WTC11 (cell line): Measurements from ENCODE around the gene IGSF11. TPM values are rescaled to one million over a fixed set of nuclear protein-coding genes. Genes with fewer than 3 reads are reported as not detected.

Source experiments
- ATAC-seq: fragments of 200-7000 bp; cut with Tn5 transposase; 2 replicates; pipeline ENCODE4 v1.10.0; 2021; ENCODE audit warnings: mild to moderate bottlenecking, moderate library complexity
- CTCF ChIA-PET: fragments of 300-600 bp; sonication (Branson Sonifier 250); formaldehyde crosslinking; loops from one replicate; lab custom pipeline; 2021; ENCODE audit warnings: antibody characterized with exemption; lab: Charles Lee
- POLR2A ChIA-PET: fragments of 350-600 bp; sonication (Branson Sonifier 250); formaldehyde crosslinking; loops from one replicate; lab custom pipeline; 2021; ENCODE audit warnings: antibody characterized with exemption; lab: Charles Lee
- DNase-seq: peaks from one replicate; pipeline ENCODE4 v3.0.0; 2021; ENCODE audit warnings: low spot score
- H3K27ac Mint-ChIP-seq: 2 replicates; pipeline ENCODE4 v1.8.0; 2021; ENCODE audit warnings: mixed read lengths
- H3K27me3 Mint-ChIP-seq: 2 replicates; pipeline ENCODE4 v1.8.0; 2021; ENCODE audit warnings: low read depth, mild to moderate bottlenecking, moderate library complexity, mixed read lengths
- H3K36me3 Mint-ChIP-seq: 2 replicates; pipeline ENCODE4 v1.8.0; 2021; ENCODE audit warnings: mixed read lengths
- H3K4me1 Mint-ChIP-seq: 2 replicates; pipeline ENCODE4 v1.8.0; 2022; ENCODE audit warnings: mixed read lengths
- H3K4me3 Mint-ChIP-seq: 2 replicates; pipeline ENCODE4 v1.8.0; 2021; ENCODE audit warnings: mild to moderate bottlenecking, moderate library complexity, mixed read lengths
- H3K9me3 Mint-ChIP-seq: 2 replicates; pipeline ENCODE4 v1.8.0; 2021; ENCODE audit warnings: mixed read lengths
- CBFB ChIP-seq: sonication (generic); formaldehyde crosslinking; IDR thresholded peaks from 2 replicates; pipeline ENCODE4 v1.8.1; 2022; ENCODE audit warnings: mild to moderate bottlenecking, low read depth, missing genetic modification reagents
- FOXJ3 ChIP-seq: sonication (generic); formaldehyde crosslinking; IDR thresholded peaks from 2 replicates; pipeline ENCODE4 v1.9.0; 2021; ENCODE audit warnings: missing genetic modification reagents, mild to moderate bottlenecking, borderline replicate concordance
- GABPB1 ChIP-seq: sonication (generic); formaldehyde crosslinking; IDR thresholded peaks from 2 replicates; pipeline ENCODE4 v1.8.1; 2023; ENCODE audit warnings: mild to moderate bottlenecking, missing genetic modification reagents
- HMGA2 ChIP-seq: fragments of 250-450 bp; sonication (Bioruptor Pico); IDR thresholded peaks from 2 replicates; pipeline ENCODE4 v1.4.0; 2021; ENCODE audit warnings: mild to moderate bottlenecking, moderate library complexity
- JUN ChIP-seq: sonication (generic); formaldehyde crosslinking; IDR thresholded peaks from 2 replicates; pipeline ENCODE4 v1.8.0; 2023; ENCODE audit warnings: mild to moderate bottlenecking, missing genetic modification reagents
- NFE2L1 ChIP-seq: sonication (generic); formaldehyde crosslinking; IDR thresholded peaks from 2 replicates; pipeline ENCODE4 v1.8.1; 2023; ENCODE audit warnings: missing genetic modification reagents
- NR1H2 ChIP-seq: sonication (generic); formaldehyde crosslinking; IDR thresholded peaks from 2 replicates; pipeline ENCODE4 v1.9.0; 2021; ENCODE audit warnings: mild to moderate bottlenecking, moderate library complexity, missing genetic modification reagents
- NR2C2 ChIP-seq: sonication (generic); formaldehyde crosslinking; IDR thresholded peaks from 2 replicates; pipeline ENCODE4 v1.8.0; 2022; ENCODE audit warnings: mild to moderate bottlenecking, missing genetic modification reagents
- OVOL2 ChIP-seq: fragments of 250-450 bp; sonication (Bioruptor Pico); IDR thresholded peaks from 2 replicates; pipeline ENCODE4 v1.9.0; 2021; ENCODE audit warnings: mild to moderate bottlenecking, borderline replicate concordance
- SMAD4 ChIP-seq: sonication (generic); formaldehyde crosslinking; IDR thresholded peaks from 2 replicates; pipeline ENCODE4 v1.8.0; 2022; ENCODE audit warnings: mild to moderate bottlenecking, missing genetic modification reagents
- ZNF138 ChIP-seq: sonication (generic); formaldehyde crosslinking; conservative IDR thresholded peaks from 2 replicates; pipeline ENCODE4 v1.8.1; 2022; ENCODE audit warnings: mild to moderate bottlenecking, moderate library complexity, missing genetic modification reagents
- ZNF423 ChIP-seq: fragments of 250-450 bp; sonication (Bioruptor Pico); IDR thresholded peaks from 2 replicates; pipeline ENCODE4 v2.1.2; 2022; ENCODE audit warnings: mild to moderate bottlenecking, moderate library complexity
- total RNA-seq: library from RNA; stranded (reverse); gene quantifications from 3 replicates; pipeline ENCODE4 v1.2.3, GENCODE V29; 2021
- TF ChIP-seq, protein P1 (sequence below): fragments of 250-450 bp; sonication (Bioruptor Pico); IDR thresholded peaks from 2 replicates; pipeline ENCODE4 v1.8.0; 2021; ENCODE audit warnings: mild to moderate bottlenecking
- TF ChIP-seq, protein P2 (sequence below): sonication (generic); formaldehyde crosslinking; conservative IDR thresholded peaks from 2 replicates; pipeline ENCODE4 v1.8.1; 2022; ENCODE audit warnings: mild to moderate bottlenecking, missing genetic modification reagents
- TF ChIP-seq, protein P3 (sequence below): sonication (generic); formaldehyde crosslinking; IDR thresholded peaks from 2 replicates; pipeline ENCODE4 v1.8.1; 2022; ENCODE audit warnings: low read depth, mild to moderate bottlenecking, moderate library complexity, missing genetic modification reagents, borderline replicate concordance
- TF ChIP-seq, protein P4 (sequence below): sonication (generic); formaldehyde crosslinking; IDR thresholded peaks from 2 replicates; pipeline ENCODE4 v1.8.1; 2022; ENCODE audit warnings: mild to moderate bottlenecking, moderate library complexity, missing genetic modification reagents
- TF ChIP-seq, protein P5 (sequence below): sonication (generic); formaldehyde crosslinking; IDR thresholded peaks from 2 replicates; pipeline ENCODE4 v1.8.1; 2023; ENCODE audit warnings: mild to moderate bottlenecking, missing genetic modification reagents, moderate library complexity
- TF ChIP-seq, protein P6 (sequence below): fragments of 250-450 bp; sonication (Bioruptor Pico); IDR thresholded peaks from 2 replicates; pipeline ENCODE4 v1.9.0; 2021; ENCODE audit warnings: mild to moderate bottlenecking
- TF ChIP-seq, protein P7 (sequence below): sonication (generic); formaldehyde crosslinking; IDR thresholded peaks from 2 replicates; pipeline ENCODE4 v1.8.1; 2023; ENCODE audit warnings: mild to moderate bottlenecking, missing genetic modification reagents, moderate library complexity
- TF ChIP-seq, protein P8 (sequence below): sonication (generic); formaldehyde crosslinking; IDR thresholded peaks from 2 replicates; pipeline ENCODE4 v1.8.0; 2022; ENCODE audit warnings: missing genetic modification reagents
- TF ChIP-seq, protein P9 (sequence below): sonication (generic); formaldehyde crosslinking; IDR thresholded peaks from 2 replicates; pipeline ENCODE4 v1.8.0; 2023; ENCODE audit warnings: missing genetic modification reagents

IGSF11 gene
- total RNA-seq, 1 experiment from 2014 or later: 1.6 TPM

DNA sequence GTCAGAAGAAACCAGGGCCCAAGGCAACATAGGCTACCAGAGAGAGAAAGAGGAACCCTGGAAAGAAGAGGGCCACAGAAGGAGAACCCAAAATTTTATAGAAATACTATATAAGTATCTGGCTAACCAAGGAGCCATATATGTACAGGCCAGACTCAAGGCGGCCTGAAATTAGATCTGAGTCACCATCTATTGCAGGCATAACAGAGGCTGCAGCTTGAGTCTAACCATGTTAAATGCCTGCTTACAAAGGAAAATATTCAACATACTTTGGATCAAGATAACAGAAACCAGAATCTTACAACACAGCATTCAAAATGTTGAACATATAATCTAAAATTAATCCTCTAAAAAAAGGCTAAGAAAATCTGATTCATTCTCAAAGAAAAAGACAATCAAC lies 23.1 kb downstream of the IGSF11 start (continued):
- TF ChIP-seq FOXJ3 (CRISPR knock-in tag) (no peak), NR1H2 (CRISPR knock-in tag) (no peak)

DNA sequence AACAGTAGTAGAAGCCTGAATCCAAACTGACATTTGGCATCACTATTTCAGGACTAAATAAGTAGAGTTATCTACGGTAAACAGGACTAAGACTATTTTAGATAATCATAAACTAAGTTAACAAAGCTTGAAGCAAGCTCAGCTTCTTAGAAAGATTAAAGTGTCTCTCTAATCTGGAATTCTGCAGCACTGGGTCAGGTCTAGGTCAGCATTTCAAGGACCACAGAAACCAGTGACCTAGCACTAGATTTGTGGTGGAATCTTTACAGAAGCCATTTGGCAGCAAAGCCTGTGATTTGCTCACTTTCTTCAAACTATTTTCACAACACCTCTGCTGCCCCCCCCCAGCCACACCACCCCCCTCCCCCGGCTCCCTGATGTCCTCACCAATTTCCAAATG lies 37.5 kb downstream of the IGSF11 start:
- Mint-ChIP-seq H3K36me3 (no peaks in the 10 kb centered on the region), H3K4me1 (peaks cover 12% of the 10 kb centered on the region), H3K9me3 (no peaks in the 10 kb centered on the region), H3K27ac (no peak overlapping the region), H3K27me3 (no peaks in the 10 kb centered on the region), H3K4me3 (no peak overlapping the region)
- CTCF ChIA-PET: no interaction called here
- POLR2A ChIA-PET: no interaction called here
- ATAC-seq: no peak
- TF ChIP-seq, protein P1, sequence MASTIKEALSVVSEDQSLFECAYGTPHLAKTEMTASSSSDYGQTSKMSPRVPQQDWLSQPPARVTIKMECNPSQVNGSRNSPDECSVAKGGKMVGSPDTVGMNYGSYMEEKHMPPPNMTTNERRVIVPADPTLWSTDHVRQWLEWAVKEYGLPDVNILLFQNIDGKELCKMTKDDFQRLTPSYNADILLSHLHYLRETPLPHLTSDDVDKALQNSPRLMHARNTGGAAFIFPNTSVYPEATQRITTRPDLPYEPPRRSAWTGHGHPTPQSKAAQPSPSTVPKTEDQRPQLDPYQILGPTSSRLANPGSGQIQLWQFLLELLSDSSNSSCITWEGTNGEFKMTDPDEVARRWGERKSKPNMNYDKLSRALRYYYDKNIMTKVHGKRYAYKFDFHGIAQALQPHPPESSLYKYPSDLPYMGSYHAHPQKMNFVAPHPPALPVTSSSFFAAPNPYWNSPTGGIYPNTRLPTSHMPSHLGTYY (CRISPR knock-in tag): no peak
- no peak for DNase-seq

DNA sequence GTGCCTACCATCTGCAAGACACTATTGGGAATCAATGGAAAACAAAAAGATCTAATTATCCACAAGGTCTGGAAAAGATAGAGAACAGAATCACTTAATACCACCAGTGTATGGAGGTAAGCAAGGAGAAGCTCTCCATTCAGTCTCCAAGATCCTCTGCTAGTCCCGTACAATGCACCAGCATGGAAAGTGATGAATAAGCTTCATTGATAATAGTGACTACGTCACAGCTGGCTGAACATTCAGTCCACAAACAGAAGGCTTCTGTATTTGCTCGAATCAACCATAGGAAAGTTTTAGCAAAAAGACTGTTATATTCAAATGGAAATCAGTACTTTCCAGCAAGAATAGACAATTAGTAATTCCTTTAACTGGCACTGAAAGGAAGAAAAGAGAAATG lies 42.9 kb downstream of the IGSF11 start:
- DNase-seq (no peak), ATAC-seq (no peak)

More for the DNA sequence above, 42.9 kb downstream of the IGSF11 start:
- Mint-ChIP-seq H3K4me3 (no peak overlapping the region), H3K9me3 (no peaks in the 10 kb centered on the region), H3K36me3 (no peaks in the 10 kb centered on the region), H3K27ac (no peak overlapping the region), H3K27me3 (no peaks in the 10 kb centered on the region; the same call in 1 of the 2 replicates), H3K4me1 (peaks cover 56% of the 10 kb centered on the region)
- CTCF ChIA-PET: no interaction called here
- POLR2A ChIA-PET: no interaction called here
- TF ChIP-seq, protein P2, sequence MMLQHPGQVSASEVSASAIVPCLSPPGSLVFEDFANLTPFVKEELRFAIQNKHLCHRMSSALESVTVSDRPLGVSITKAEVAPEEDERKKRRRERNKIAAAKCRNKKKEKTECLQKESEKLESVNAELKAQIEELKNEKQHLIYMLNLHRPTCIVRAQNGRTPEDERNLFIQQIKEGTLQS: no peak
- TF ChIP-seq OVOL2 (CRISPR knock-in tag): no peak
- TF ChIP-seq, protein P3, sequence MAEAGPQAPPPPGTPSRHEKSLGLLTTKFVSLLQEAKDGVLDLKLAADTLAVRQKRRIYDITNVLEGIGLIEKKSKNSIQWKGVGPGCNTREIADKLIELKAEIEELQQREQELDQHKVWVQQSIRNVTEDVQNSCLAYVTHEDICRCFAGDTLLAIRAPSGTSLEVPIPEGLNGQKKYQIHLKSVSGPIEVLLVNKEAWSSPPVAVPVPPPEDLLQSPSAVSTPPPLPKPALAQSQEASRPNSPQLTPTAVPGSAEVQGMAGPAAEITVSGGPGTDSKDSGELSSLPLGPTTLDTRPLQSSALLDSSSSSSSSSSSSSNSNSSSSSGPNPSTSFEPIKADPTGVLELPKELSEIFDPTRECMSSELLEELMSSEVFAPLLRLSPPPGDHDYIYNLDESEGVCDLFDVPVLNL: no peak
- TF ChIP-seq, protein P4, sequence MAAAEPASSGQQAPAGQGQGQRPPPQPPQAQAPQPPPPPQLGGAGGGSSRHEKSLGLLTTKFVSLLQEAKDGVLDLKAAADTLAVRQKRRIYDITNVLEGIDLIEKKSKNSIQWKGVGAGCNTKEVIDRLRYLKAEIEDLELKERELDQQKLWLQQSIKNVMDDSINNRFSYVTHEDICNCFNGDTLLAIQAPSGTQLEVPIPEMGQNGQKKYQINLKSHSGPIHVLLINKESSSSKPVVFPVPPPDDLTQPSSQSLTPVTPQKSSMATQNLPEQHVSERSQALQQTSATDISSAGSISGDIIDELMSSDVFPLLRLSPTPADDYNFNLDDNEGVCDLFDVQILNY (CRISPR knock-in tag): no peak
- TF ChIP-seq, protein P5, sequence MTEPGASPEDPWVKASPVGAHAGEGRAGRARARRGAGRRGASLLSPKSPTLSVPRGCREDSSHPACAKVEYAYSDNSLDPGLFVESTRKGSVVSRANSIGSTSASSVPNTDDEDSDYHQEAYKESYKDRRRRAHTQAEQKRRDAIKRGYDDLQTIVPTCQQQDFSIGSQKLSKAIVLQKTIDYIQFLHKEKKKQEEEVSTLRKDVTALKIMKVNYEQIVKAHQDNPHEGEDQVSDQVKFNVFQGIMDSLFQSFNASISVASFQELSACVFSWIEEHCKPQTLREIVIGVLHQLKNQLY (CRISPR knock-in tag): no peak
- TF ChIP-seq, protein P6, sequence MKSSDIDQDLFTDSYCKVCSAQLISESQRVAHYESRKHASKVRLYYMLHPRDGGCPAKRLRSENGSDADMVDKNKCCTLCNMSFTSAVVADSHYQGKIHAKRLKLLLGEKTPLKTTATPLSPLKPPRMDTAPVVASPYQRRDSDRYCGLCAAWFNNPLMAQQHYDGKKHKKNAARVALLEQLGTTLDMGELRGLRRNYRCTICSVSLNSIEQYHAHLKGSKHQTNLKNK (CRISPR knock-in tag): no peak
- no peak for TF ChIP-seq GABPB1
- TF ChIP-seq, protein P7, sequence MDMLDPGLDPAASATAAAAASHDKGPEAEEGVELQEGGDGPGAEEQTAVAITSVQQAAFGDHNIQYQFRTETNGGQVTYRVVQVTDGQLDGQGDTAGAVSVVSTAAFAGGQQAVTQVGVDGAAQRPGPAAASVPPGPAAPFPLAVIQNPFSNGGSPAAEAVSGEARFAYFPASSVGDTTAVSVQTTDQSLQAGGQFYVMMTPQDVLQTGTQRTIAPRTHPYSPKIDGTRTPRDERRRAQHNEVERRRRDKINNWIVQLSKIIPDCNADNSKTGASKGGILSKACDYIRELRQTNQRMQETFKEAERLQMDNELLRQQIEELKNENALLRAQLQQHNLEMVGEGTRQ (CRISPR knock-in tag): no peak
- TF ChIP-seq ZNF138: no peak
- no peak for TF ChIP-seq SMAD4 (CRISPR knock-in tag)
- TF ChIP-seq, protein P1 (CRISPR knock-in tag): no peak
- TF ChIP-seq HMGA2 (CRISPR knock-in tag): no peak
- no peak for TF ChIP-seq CBFB (CRISPR knock-in tag)
- no peak for TF ChIP-seq NR2C2
- TF ChIP-seq, protein P8, sequence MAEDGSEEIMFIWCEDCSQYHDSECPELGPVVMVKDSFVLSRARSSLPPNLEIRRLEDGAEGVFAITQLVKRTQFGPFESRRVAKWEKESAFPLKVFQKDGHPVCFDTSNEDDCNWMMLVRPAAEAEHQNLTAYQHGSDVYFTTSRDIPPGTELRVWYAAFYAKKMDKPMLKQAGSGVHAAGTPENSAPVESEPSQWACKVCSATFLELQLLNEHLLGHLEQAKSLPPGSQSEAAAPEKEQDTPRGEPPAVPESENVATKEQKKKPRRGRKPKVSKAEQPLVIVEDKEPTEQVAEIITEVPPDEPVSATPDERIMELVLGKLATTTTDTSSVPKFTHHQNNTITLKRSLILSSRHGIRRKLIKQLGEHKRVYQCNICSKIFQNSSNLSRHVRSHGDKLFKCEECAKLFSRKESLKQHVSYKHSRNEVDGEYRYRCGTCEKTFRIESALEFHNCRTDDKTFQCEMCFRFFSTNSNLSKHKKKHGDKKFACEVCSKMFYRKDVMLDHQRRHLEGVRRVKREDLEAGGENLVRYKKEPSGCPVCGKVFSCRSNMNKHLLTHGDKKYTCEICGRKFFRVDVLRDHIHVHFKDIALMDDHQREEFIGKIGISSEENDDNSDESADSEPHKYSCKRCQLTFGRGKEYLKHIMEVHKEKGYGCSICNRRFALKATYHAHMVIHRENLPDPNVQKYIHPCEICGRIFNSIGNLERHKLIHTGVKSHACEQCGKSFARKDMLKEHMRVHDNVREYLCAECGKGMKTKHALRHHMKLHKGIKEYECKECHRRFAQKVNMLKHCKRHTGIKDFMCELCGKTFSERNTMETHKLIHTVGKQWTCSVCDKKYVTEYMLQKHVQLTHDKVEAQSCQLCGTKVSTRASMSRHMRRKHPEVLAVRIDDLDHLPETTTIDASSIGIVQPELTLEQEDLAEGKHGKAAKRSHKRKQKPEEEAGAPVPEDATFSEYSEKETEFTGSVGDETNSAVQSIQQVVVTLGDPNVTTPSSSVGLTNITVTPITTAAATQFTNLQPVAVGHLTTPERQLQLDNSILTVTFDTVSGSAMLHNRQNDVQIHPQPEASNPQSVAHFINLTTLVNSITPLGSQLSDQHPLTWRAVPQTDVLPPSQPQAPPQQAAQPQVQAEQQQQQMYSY (CRISPR knock-in tag): no peak
- no peak for TF ChIP-seq NFE2L1 (CRISPR knock-in tag)
- TF ChIP-seq, protein P9, sequence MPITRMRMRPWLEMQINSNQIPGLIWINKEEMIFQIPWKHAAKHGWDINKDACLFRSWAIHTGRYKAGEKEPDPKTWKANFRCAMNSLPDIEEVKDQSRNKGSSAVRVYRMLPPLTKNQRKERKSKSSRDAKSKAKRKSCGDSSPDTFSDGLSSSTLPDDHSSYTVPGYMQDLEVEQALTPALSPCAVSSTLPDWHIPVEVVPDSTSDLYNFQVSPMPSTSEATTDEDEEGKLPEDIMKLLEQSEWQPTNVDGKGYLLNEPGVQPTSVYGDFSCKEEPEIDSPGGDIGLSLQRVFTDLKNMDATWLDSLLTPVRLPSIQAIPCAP (CRISPR knock-in tag): no peak
- TF ChIP-seq JUN (CRISPR knock-in tag): no peak
- TF ChIP-seq ZNF423 (CRISPR knock-in tag): no peak
